SK-N-SH (cell line): Measurements from ENCODE around the gene SMIM26. TPM values are rescaled to one million over a fixed set of nuclear protein-coding genes. Genes with fewer than 3 reads are reported as not detected.

Experiments
- CTCF ChIA-PET: fragments of 300-600, 350-600 bp; formaldehyde crosslinking; extraction: SDS; loops from one replicate; lab custom pipeline; 2021; lab: Yijun Ruan, JAX
- POLR2A ChIA-PET: fragments of 350-600 bp; sonication (Branson Sonifier 250); formaldehyde crosslinking; extraction: SDS; loops from one replicate; lab custom pipeline; 2020; ENCODE audit warnings: antibody characterized with exemption, inconsistent platforms; lab: Yijun Ruan, JAX
- DNase-seq: peaks from one replicate; pipeline ENCODE4 v3.0.0; 2012
- H2AFZ ChIP-seq: fragments of 200-600 bp; sonication (generic); 2 replicates; pipeline ENCODE4 v1.8.1; 2016; ENCODE audit warnings: antibody characterized with exemption, mild to moderate bottlenecking, low read depth
- H3F3A ChIP-seq: fragments of 200-600 bp; sonication (generic); replicated peaks from 2 replicates; pipeline ENCODE3; 2016; ENCODE audit warnings: antibody characterized with exemption, mild to moderate bottlenecking; ENCODE audit not compliant: insufficient read depth
- H3K27ac ChIP-seq, 2 experiments: fragments of 200-500 bp in 1 of 2; fragments of 200-600 bp in 1 of 2; sonication (Bioruptor generic) in 1 of 2; sonication (generic), shearing (Covaris generic) in 1 of 2; 2 replicates each; pipeline versions ENCODE4 v1.5.1 to v1.6.1; 2014 to 2016; ENCODE audit warnings: low read depth in 2 of 2, inconsistent platforms in 1 of 2, low read length in 1 of 2, mild to moderate bottlenecking in 1 of 2, mixed read lengths in 1 of 2
- H3K27me3 ChIP-seq: fragments of 200-600 bp; sonication (generic), shearing (Covaris generic); 2 replicates; pipeline ENCODE4 v1.6.1; 2016; ENCODE audit warnings: mixed run types; ENCODE audit not compliant: insufficient read depth
- H3K36me3 ChIP-seq, 2 experiments: fragments of 200-500 bp in 1 of 2; fragments of 200-600 bp in 1 of 2; sonication (Bioruptor generic) in 1 of 2; sonication (generic) in 1 of 2; replicated peaks in 1 of 2; 2 replicates each; pipeline versions ENCODE3 to v1.5.1; 2014 to 2016; ENCODE audit warnings: low read length in 1 of 2, mild to moderate bottlenecking in 1 of 2; ENCODE audit not compliant: insufficient read depth in 2 of 2, control insufficient read depth in 1 of 2
- H3K4me1 ChIP-seq, 2 experiments: fragments of 200-500 bp in 1 of 2; fragments of 200-600 bp in 1 of 2; sonication (Bioruptor generic) in 1 of 2; sonication (generic), shearing (Covaris generic) in 1 of 2; 2 replicates each; pipeline versions ENCODE4 v1.5.1 to v1.6.1; 2014 to 2016; ENCODE audit warnings: low read depth in 1 of 2, low read length in 1 of 2, mixed run types in 1 of 2; ENCODE audit not compliant: insufficient read depth in 2 of 2, control insufficient read depth in 1 of 2
- H3K4me2 ChIP-seq: fragments of 200-600 bp; sonication (generic), shearing (Covaris generic); 2 replicates; pipeline ENCODE4 v1.6.1; 2017; ENCODE audit warnings: mixed run types
- H3K4me3 ChIP-seq, 2 experiments: fragments of 200-500 bp in 1 of 2; fragments of 200-600 bp in 1 of 2; sonication (Bioruptor generic) in 1 of 2; sonication (generic), shearing (Covaris generic) in 1 of 2; 2 replicates each; pipeline versions ENCODE4 v1.5.1 to v1.8.1; 2014 to 2016; ENCODE audit warnings: low read depth in 2 of 2, inconsistent platforms in 1 of 2, low read length in 1 of 2, mild to moderate bottlenecking in 1 of 2, mixed read lengths in 1 of 2, moderate library complexity in 1 of 2
- H3K79me2 ChIP-seq: fragments of 200-600 bp; sonication (generic); 2 replicates; pipeline ENCODE4 v1.8.1; 2017; ENCODE audit warnings: mild to moderate bottlenecking; ENCODE audit not compliant: insufficient read depth
- H3K9ac ChIP-seq: fragments of 200-600 bp; sonication (generic); 2 replicates; pipeline ENCODE4 v1.6.1; 2017; ENCODE audit warnings: mixed run types
- H3K9me2 ChIP-seq: fragments of 200-600 bp; sonication (generic); 2 replicates; pipeline ENCODE4 v1.6.1; 2017; ENCODE audit warnings: mixed run types
- H3K9me3 ChIP-seq: fragments of 200-600 bp; sonication (generic); 2 replicates; pipeline ENCODE4 v1.6.1; 2017; ENCODE audit warnings: mixed run types, mild to moderate bottlenecking, moderate library complexity
- H4K20me1 ChIP-seq: fragments of 200-600 bp; sonication (generic); 2 replicates; pipeline ENCODE4 v1.6.1; 2017; ENCODE audit warnings: mild to moderate bottlenecking, mixed run types; ENCODE audit not compliant: insufficient read depth
- CTCF ChIP-seq: fragments of 200-600 bp; sonication (generic); IDR thresholded peaks from 2 replicates; pipeline ENCODE4 v1.6.1; 2017; ENCODE audit warnings: antibody characterized with exemption, mild to moderate bottlenecking, moderate library complexity
- ELF1 ChIP-seq: IDR thresholded peaks from 2 replicates; pipeline ENCODE4 v1.4.0; 2012
- EZH2phosphoT487 ChIP-seq: fragments of 200-600 bp; sonication (generic); IDR thresholded peaks from 2 replicates; pipeline ENCODE4 v1.6.1; 2017; ENCODE audit warnings: low read depth, mixed run types, mild to moderate bottlenecking, antibody characterized with exemption, moderate library complexity, borderline replicate concordance
- FOXM1 ChIP-seq: IDR thresholded peaks from 2 replicates; pipeline ENCODE4 v1.4.0; 2012; ENCODE audit warnings: low read depth, mild to moderate bottlenecking
- GATA2 ChIP-seq: sonication (generic); formaldehyde crosslinking; IDR thresholded peaks from 2 replicates; pipeline ENCODE4 v1.5.0; 2020; ENCODE audit warnings: mild to moderate bottlenecking, missing genetic modification reagents
- IRF3 ChIP-seq: fragments of 150-350 bp; IDR thresholded peaks from 2 replicates; pipeline ENCODE4 v1.6.1; 2016; ENCODE audit warnings: mild to moderate bottlenecking, low read depth, low read length
- JUND ChIP-seq: IDR thresholded peaks from 2 replicates; pipeline ENCODE4 v1.4.0; 2012
- MEF2A ChIP-seq: IDR thresholded peaks from 2 replicates; pipeline ENCODE4 v1.4.0; 2012; ENCODE audit warnings: low read depth, borderline replicate concordance
- MXI1 ChIP-seq: IDR thresholded peaks from 2 replicates; pipeline ENCODE4 v1.6.1; 2012; ENCODE audit warnings: mild to moderate bottlenecking, low read depth, low read length, improper control_type of control experiment
- NFIC ChIP-seq: IDR thresholded peaks from 2 replicates; pipeline ENCODE4 v1.4.0; 2012; ENCODE audit warnings: borderline replicate concordance
- NRF1 ChIP-seq: IDR thresholded peaks from 2 replicates; pipeline ENCODE4 v1.6.1; 2012; ENCODE audit warnings: low read depth, mild to moderate bottlenecking, low read length
- RAD21 ChIP-seq: IDR thresholded peaks from 2 replicates; pipeline ENCODE4 v1.6.1; 2012; ENCODE audit warnings: mild to moderate bottlenecking, low read length
- RXRA ChIP-seq: IDR thresholded peaks from 2 replicates; pipeline ENCODE4 v1.4.0; 2012; ENCODE audit warnings: low read depth, mild to moderate bottlenecking, borderline replicate concordance
- SMC3 ChIP-seq: IDR thresholded peaks from 2 replicates; pipeline ENCODE4 v1.6.1; 2012; ENCODE audit warnings: low read depth, low read length, improper control_type of control experiment
- TAF1 ChIP-seq: IDR thresholded peaks from 2 replicates; pipeline ENCODE4 v1.6.1; 2012; ENCODE audit warnings: low read depth, mild to moderate bottlenecking, low read length, moderate library complexity, borderline replicate concordance
- TEAD4 ChIP-seq: IDR thresholded peaks from 2 replicates; pipeline ENCODE4 v1.4.0; 2012; ENCODE audit warnings: mild to moderate bottlenecking, borderline replicate concordance; ENCODE audit not compliant: insufficient read depth
- USF1 ChIP-seq: IDR thresholded peaks from 2 replicates; pipeline ENCODE4 v1.4.0; 2012; ENCODE audit warnings: low read depth, borderline replicate concordance
- USF2 ChIP-seq: fragments of 150-350 bp; IDR thresholded peaks from 2 replicates; pipeline ENCODE4 v1.6.1; 2017; ENCODE audit warnings: antibody characterized with exemption, low read length, low read depth, borderline replicate concordance
- ZBTB33 ChIP-seq: IDR thresholded peaks from 2 replicates; pipeline ENCODE4 v1.4.0; 2012; ENCODE audit warnings: low read depth, borderline replicate concordance
- WGBS: methylation state at CpG from one replicate; pipeline ENCODE4 v1.1.6; 2017; ENCODE audit warnings: low lambda C conversion rate; 5-methylcytosine and 5-hydroxymethylcytosine counted together
- polyA plus RNA-seq, 3 experiments: library from polyadenylated mRNA; depleted of rRNA; stranded (reverse); fragments of >200 nt; gene quantifications; 2 replicates each; pipeline ENCODE4 v1.2.3, GENCODE V29; 2012

Gene SMIM26
- polyA plus RNA-seq, 1 of the 3 experiments (the other 2 are of a cell fraction) = 155 TPM

GRCh38 chr20:18541741-18542140 is 25.5 kb upstream of the SMIM26 start:
- no peaks in the 10 kb centered on the region for H3K9me2 ChIP-seq
- no peaks in the 10 kb centered on the region for H3K4me1 ChIP-seq
- H3F3A ChIP-seq = no peaks in the 10 kb centered on the region
- POLR2A ChIA-PET = no interaction called here
- H3K9ac ChIP-seq = no peak overlapping the region
- H2AFZ ChIP-seq = no peak overlapping the region
- H3K9me3 ChIP-seq = no peaks in the 10 kb centered on the region
- CTCF ChIA-PET = no interaction called here
- 72% methylated on average over 5 of the region's 5 CpGs for WGBS
- no peak overlapping the region for H3K4me2 ChIP-seq
- no peaks in the 10 kb centered on the region for H3K79me2 ChIP-seq
- no peaks in the 10 kb centered on the region for H3K27me3 ChIP-seq
- no peaks in the 10 kb centered on the region for H4K20me1 ChIP-seq
- no peak for DNase-seq
- no peak for TF ChIP-seq ZBTB33
- TF ChIP-seq USF2 = no peak
- no peak for TF ChIP-seq USF1
- no peak for TF ChIP-seq EZH2phosphoT487
- TF ChIP-seq TEAD4 = no peak
- TF ChIP-seq ELF1 = no peak
- TF ChIP-seq IRF3 = no peak
- no peak for TF ChIP-seq CTCF
- TF ChIP-seq JUND = no peak
- no peak for TF ChIP-seq MEF2A
- TF ChIP-seq GATA2 (CRISPR knock-in tag) = no peak
- no peak for TF ChIP-seq RXRA
- TF ChIP-seq SMC3 = no peak
- TF ChIP-seq FOXM1 = no peak
- TF ChIP-seq NFIC = no peak
- TF ChIP-seq RAD21 = no peak
- no peak for TF ChIP-seq TAF1
- TF ChIP-seq MXI1 = no peak
- no peak for TF ChIP-seq NRF1
- H3K36me3 ChIP-seq = peaks cover 12 to 48% of the 10 kb centered on the region in 2 experiments
- H3K4me3 ChIP-seq = no peak overlapping the region
- no peak overlapping the region for H3K27ac ChIP-seq
